ENCODE data around the gene NKX1-1.

- no peak for TF ChIP-seq GATA2 (IDR thresholded peaks at IDR 0.05; ENCODE audit: low read depth, low read length)
- no peak for TF ChIP-seq GATA3 (IDR thresholded peaks at IDR 0.05; ENCODE audit: low read depth, low read length)
These were observed 5.3 kb downstream of the NKX1-1 start for GRCh38 chr4:1400831-1401408.

All from SH-SY5Y (cell line).